WTC11 (cell line): ENCODE measurements around the gene SORL1. TPM values are rescaled to one million over a fixed set of nuclear protein-coding genes. Genes with fewer than 3 reads are reported as not detected.

ENCODE experiments used
- ATAC-seq: fragments of 200-7000 bp; cut with Tn5 transposase; 2 replicates; pipeline ENCODE4 v1.10.0; 2021; ENCODE audit warnings: mild to moderate bottlenecking, moderate library complexity
- CTCF ChIA-PET: fragments of 300-600 bp; sonication (Branson Sonifier 250); formaldehyde crosslinking; loops from one replicate; lab custom pipeline; 2021; ENCODE audit warnings: antibody characterized with exemption; lab: Charles Lee
- POLR2A ChIA-PET: fragments of 350-600 bp; sonication (Branson Sonifier 250); formaldehyde crosslinking; loops from one replicate; lab custom pipeline; 2021; ENCODE audit warnings: antibody characterized with exemption; lab: Charles Lee
- DNase-seq: peaks from one replicate; pipeline ENCODE4 v3.0.0; 2021; ENCODE audit warnings: low spot score
- H3K27ac Mint-ChIP-seq: 2 replicates; pipeline ENCODE4 v1.8.0; 2021; ENCODE audit warnings: mixed read lengths
- H3K27me3 Mint-ChIP-seq: 2 replicates; pipeline ENCODE4 v1.8.0; 2021; ENCODE audit warnings: low read depth, mild to moderate bottlenecking, moderate library complexity, mixed read lengths
- H3K36me3 Mint-ChIP-seq: 2 replicates; pipeline ENCODE4 v1.8.0; 2021; ENCODE audit warnings: mixed read lengths
- H3K4me1 Mint-ChIP-seq: 2 replicates; pipeline ENCODE4 v1.8.0; 2022; ENCODE audit warnings: mixed read lengths
- H3K4me3 Mint-ChIP-seq: 2 replicates; pipeline ENCODE4 v1.8.0; 2021; ENCODE audit warnings: mild to moderate bottlenecking, moderate library complexity, mixed read lengths
- H3K9me3 Mint-ChIP-seq: 2 replicates; pipeline ENCODE4 v1.8.0; 2021; ENCODE audit warnings: mixed read lengths
- ATF3 ChIP-seq: sonication (generic); formaldehyde crosslinking; conservative IDR thresholded peaks from 2 replicates; pipeline ENCODE4 v1.8.1; 2022; ENCODE audit warnings: mild to moderate bottlenecking, missing genetic modification reagents
- ATF6 ChIP-seq: sonication (generic); formaldehyde crosslinking; IDR thresholded peaks from 2 replicates; pipeline ENCODE4 v1.8.1; 2023; ENCODE audit warnings: mild to moderate bottlenecking, missing genetic modification reagents
- CDX4 ChIP-seq: fragments of 250-450 bp; sonication (Bioruptor Pico); IDR thresholded peaks from 2 replicates; pipeline ENCODE4 v1.9.0; 2021; ENCODE audit warnings: moderate library complexity, mild to moderate bottlenecking, inconsistent platforms, borderline replicate concordance
- E2F1 ChIP-seq: sonication (generic); formaldehyde crosslinking; IDR thresholded peaks from 2 replicates; pipeline ENCODE4 v1.8.0; 2022; ENCODE audit warnings: mild to moderate bottlenecking, missing genetic modification reagents
- E2F5 ChIP-seq: sonication (generic); formaldehyde crosslinking; IDR thresholded peaks from 2 replicates; pipeline ENCODE4 v1.8.1; 2022; ENCODE audit warnings: mild to moderate bottlenecking, moderate library complexity, missing genetic modification reagents
- FOXK1 ChIP-seq: sonication (generic); formaldehyde crosslinking; IDR thresholded peaks from 2 replicates; pipeline ENCODE4 v1.8.0; 2022; ENCODE audit warnings: mild to moderate bottlenecking, moderate library complexity, missing genetic modification reagents
- FOXP1 ChIP-seq: sonication (generic); formaldehyde crosslinking; IDR thresholded peaks from 2 replicates; pipeline ENCODE4 v1.8.0; 2022; ENCODE audit warnings: missing genetic modification reagents, mild to moderate bottlenecking, moderate library complexity, borderline replicate concordance
- HMGXB4 ChIP-seq: sonication (generic); formaldehyde crosslinking; IDR thresholded peaks from 2 replicates; pipeline ENCODE4 v1.8.1; 2023; ENCODE audit warnings: mild to moderate bottlenecking, moderate library complexity, missing genetic modification reagents
- IRF1 ChIP-seq: sonication (generic); formaldehyde crosslinking; IDR thresholded peaks from 2 replicates; pipeline ENCODE4 v1.8.0; 2023; ENCODE audit warnings: missing genetic modification reagents
- IRF2 ChIP-seq: sonication (generic); formaldehyde crosslinking; IDR thresholded peaks from 2 replicates; pipeline ENCODE4 v1.8.0; 2022; ENCODE audit warnings: low read depth, missing genetic modification reagents, borderline replicate concordance
- MYBL2 ChIP-seq: sonication (generic); formaldehyde crosslinking; IDR thresholded peaks from 2 replicates; pipeline ENCODE4 v1.8.1; 2023; ENCODE audit warnings: mild to moderate bottlenecking, moderate library complexity, missing genetic modification reagents
- NFATC4 ChIP-seq: fragments of 250-450 bp; sonication (Bioruptor Pico); IDR thresholded peaks from 2 replicates; pipeline ENCODE4 v1.9.0; 2021; ENCODE audit warnings: mild to moderate bottlenecking
- NFE2L1 ChIP-seq: sonication (generic); formaldehyde crosslinking; IDR thresholded peaks from 2 replicates; pipeline ENCODE4 v1.8.1; 2023; ENCODE audit warnings: missing genetic modification reagents
- NR3C1 ChIP-seq: sonication (generic); formaldehyde crosslinking; conservative IDR thresholded peaks from 2 replicates; pipeline ENCODE4 v1.8.1; 2023; ENCODE audit warnings: low read depth, mild to moderate bottlenecking, missing genetic modification reagents
- PRRX2 ChIP-seq: fragments of 250-450 bp; sonication (Bioruptor Pico); IDR thresholded peaks from 2 replicates; pipeline ENCODE4 v1.8.0; 2021; ENCODE audit warnings: mild to moderate bottlenecking
- SOX15 ChIP-seq: fragments of 250-450 bp; sonication (Bioruptor Pico); IDR thresholded peaks from 2 replicates; pipeline ENCODE4 v1.9.0; 2021; ENCODE audit warnings: mild to moderate bottlenecking
- ZNF232 ChIP-seq: sonication (generic); formaldehyde crosslinking; IDR thresholded peaks from 2 replicates; pipeline ENCODE4 v1.8.0; 2022; ENCODE audit warnings: mild to moderate bottlenecking, missing genetic modification reagents
- ZNF263 ChIP-seq: sonication (generic); formaldehyde crosslinking; IDR thresholded peaks from 2 replicates; pipeline ENCODE4 v1.8.1; 2022; ENCODE audit warnings: low read depth, mild to moderate bottlenecking, moderate library complexity, missing genetic modification reagents
- ZNF416 ChIP-seq: fragments of 250-450 bp; sonication (Bioruptor Pico); IDR thresholded peaks from 2 replicates; pipeline ENCODE4 v1.9.0; 2021; ENCODE audit warnings: mild to moderate bottlenecking, inconsistent platforms
- ZNF423 ChIP-seq: fragments of 250-450 bp; sonication (Bioruptor Pico); IDR thresholded peaks from 2 replicates; pipeline ENCODE4 v2.1.2; 2022; ENCODE audit warnings: mild to moderate bottlenecking, moderate library complexity
- ZNF425 ChIP-seq: fragments of 250-450 bp; sonication (Bioruptor Pico); conservative IDR thresholded peaks from 2 replicates; pipeline ENCODE4 v1.9.0; 2021; ENCODE audit warnings: mild to moderate bottlenecking
- ZNF512 ChIP-seq: sonication (generic); formaldehyde crosslinking; IDR thresholded peaks from 2 replicates; pipeline ENCODE4 v1.8.1; 2022; ENCODE audit warnings: missing genetic modification reagents, borderline replicate concordance
- total RNA-seq: library from RNA; stranded (reverse); gene quantifications from 3 replicates; pipeline ENCODE4 v1.2.3, GENCODE V29; 2021

Gene SORL1
- total RNA-seq, 1 experiment from 2014 or later, result 87.1 TPM

GRCh38 chr11:121574801-121575200, 122.7 kb downstream of the SORL1 start:
- peaks cover 77% of the 10 kb centered on the region for H3K36me3 Mint-ChIP-seq
- H3K27ac Mint-ChIP-seq, result no peak overlapping the region
- TF ChIP-seq ATF3 (CRISPR knock-in tag) (no peak), SOX15 (CRISPR knock-in tag) (no peak), ATF6 (no peak), FOXK1 (CRISPR knock-in tag) (no peak), ZNF416 (CRISPR knock-in tag) (no peak), ZNF512 (CRISPR knock-in tag) (no peak), ZNF263 (CRISPR knock-in tag) (no peak), HMGXB4 (no peak), ZNF423 (no peak), MYBL2 (no peak), E2F1 (CRISPR knock-in tag) (no peak), NFE2L1 (CRISPR knock-in tag) (no peak), IRF2 (CRISPR knock-in tag) (no peak), FOXP1 (CRISPR knock-in tag) (no peak)
- ChIA-PET CTCF (no interaction called here), POLR2A (no interaction called here)
- H3K9me3 Mint-ChIP-seq, result peaks cover 5% of the 10 kb centered on the region
- no peaks in the 10 kb centered on the region for H3K27me3 Mint-ChIP-seq
- DNase-seq (no peak), ATAC-seq (no peak)
- H3K4me3 Mint-ChIP-seq, result no peak overlapping the region
- H3K4me1 Mint-ChIP-seq, result peaks cover 8% of the 10 kb centered on the region

- peaks cover 12% of the 10 kb centered on the region for H3K9me3 Mint-ChIP-seq
- ChIA-PET CTCF (interaction anchor here (1.5 kb wide), 1 partner anchor 123 kb away, joined by 3 read pairs; the partner anchor contains the start of genes SORL1 and SORL1-AS1), POLR2A (no interaction called here)
- no peaks in the 10 kb centered on the region for H3K27me3 Mint-ChIP-seq
- H3K4me3 Mint-ChIP-seq, result no peak overlapping the region
- H3K36me3 Mint-ChIP-seq, result peaks cover 78% of the 10 kb centered on the region
- ATAC-seq, result no peak
- H3K4me1 Mint-ChIP-seq, result peaks cover 8% of the 10 kb centered on the region
- DNase-seq, result no peak
- H3K27ac Mint-ChIP-seq, result no peak overlapping the region
- no peak for TF ChIP-seq IRF1
- no peak for TF ChIP-seq CDX4 (CRISPR knock-in tag)
- no peak for TF ChIP-seq NFATC4 (CRISPR knock-in tag)
- no peak for TF ChIP-seq E2F5 (CRISPR knock-in tag)
- TF ChIP-seq ZNF232 (CRISPR knock-in tag), result no peak
- TF ChIP-seq FOXP1 (CRISPR knock-in tag), result no peak
- TF ChIP-seq ZNF425 (CRISPR knock-in tag), result no peak
- TF ChIP-seq PRRX2 (CRISPR knock-in tag), result no peak
- no peak for TF ChIP-seq NR3C1 (CRISPR knock-in tag)
Measured at GRCh38 chr11:121575250-121575962, 123.3 kb downstream of the SORL1 start.
